ENCODE data around the gene CNMD. TPM values are rescaled to one million over a fixed set of nuclear protein-coding genes. Genes with fewer than 3 reads are reported as not detected.
"Not testable (repeated sequence)": the region's sequence is repeated elsewhere in the genome, so short reads cannot be mapped to it uniquely, and the experiment has no call there.

CNMD gene
- total RNA-seq, 1 donor from 2014 or later = not detected

- DNase-seq (ENCODE audit: low read depth) = peak; percentile 20
These were observed 5.3 kb upstream of the CNMD start for GRCh38 chr13:52744842-52745375.

DNA sequence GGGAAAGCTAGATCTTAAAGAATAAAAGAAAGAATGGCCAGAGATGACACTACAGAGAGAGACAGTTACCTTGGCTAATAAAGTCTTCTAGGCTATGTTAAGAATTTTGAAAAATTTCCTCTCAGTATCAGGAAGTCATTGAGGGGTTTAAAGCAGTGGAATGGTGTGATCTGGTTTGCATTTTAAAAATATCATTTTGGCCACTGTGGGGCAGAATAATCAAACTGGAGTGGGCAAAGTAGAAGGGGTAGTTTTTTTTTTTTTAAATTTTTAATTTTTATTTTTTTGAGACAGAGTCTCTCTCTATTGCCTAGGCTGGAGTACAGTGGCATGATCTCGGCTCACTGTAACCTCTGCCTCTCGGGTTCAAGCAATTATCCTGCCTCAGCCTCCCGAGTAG, 4.4 kb upstream of the CNMD start:
- DNase-seq (ENCODE audit: low read depth) = no peak

GRCh38 chr13:52743569-52743968, 3.9 kb upstream of the CNMD start:
- DNase-seq (ENCODE audit: low read depth) = no peak

DNA sequence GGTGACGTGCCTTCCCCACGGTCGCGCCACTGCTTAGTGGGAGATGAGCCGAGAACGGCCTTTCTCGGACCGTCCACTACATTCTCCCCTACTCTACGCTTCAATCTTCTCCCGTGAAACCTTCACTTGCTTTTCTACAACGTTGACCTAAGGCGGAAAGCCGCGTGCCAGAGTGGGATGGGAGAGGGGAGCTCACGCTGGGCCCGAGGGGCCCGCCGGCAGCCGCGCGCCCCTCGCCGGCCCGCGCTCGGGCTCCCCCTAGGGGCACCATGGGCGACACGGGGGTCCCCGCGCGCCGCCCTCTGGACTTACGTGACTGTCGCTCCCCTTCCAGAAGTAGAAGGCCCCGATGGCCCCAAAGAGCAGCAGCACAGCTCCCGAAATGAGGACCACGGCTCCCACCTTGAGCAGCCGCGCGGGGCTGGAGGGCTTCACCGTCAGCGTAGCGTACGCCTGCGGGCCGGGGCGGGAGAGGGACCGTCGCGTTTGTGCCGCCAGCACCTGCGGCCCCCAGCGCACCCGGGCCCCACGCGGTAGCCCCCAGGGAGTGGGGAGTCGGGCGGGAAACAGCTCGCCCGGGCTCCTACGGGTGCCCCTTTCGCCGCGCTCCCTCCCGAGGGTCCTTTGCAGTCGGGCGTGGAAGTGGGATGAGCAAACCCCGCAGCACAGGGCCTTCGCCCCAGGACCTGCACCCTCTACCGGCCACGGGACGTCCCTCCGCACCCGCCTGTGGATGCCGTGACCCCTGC, 727 bp downstream of the CNMD start:
- DNase-seq (ENCODE audit: low read depth) = peak; percentile 8

GRCh38 chr13:52737965-52738364, 1.7 kb downstream of the CNMD start:
- DNase-seq (ENCODE audit: low read depth) = no peak

GRCh38 chr13:52737451-52737850, 2.2 kb downstream of the CNMD start:
- no peak for DNase-seq (ENCODE audit: low read depth)

DNA sequence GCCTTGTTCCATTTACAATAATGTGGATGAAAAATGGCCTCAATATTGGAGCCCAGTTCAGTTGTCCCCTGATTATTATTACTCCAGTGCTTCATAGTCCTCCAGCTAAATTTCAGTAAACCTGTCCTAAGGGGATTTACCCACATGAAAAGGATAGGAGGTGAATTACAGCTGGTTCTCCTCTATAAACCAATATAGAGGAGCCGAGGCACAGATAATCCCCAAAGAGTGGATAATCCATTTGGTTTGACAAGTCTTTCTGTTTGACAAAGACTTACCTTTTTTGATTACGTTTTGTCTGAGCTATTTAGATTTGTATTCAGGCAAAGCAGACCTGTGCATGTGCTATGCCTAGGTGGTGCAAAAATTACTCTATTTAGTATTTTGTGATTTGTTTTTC, 2.7 kb downstream of the CNMD start:
- DNase-seq (ENCODE audit: low read depth) = no peak

- DNase-seq (ENCODE audit: low read depth) = no peak
These were observed 5.5 kb downstream of the CNMD start for GRCh38 chr13:52734075-52734623.

- DNase-seq (ENCODE audit: low read depth) = no peak
These were observed 13.4 kb downstream of the CNMD start for GRCh38 chr13:52726258-52726657.

DNA sequence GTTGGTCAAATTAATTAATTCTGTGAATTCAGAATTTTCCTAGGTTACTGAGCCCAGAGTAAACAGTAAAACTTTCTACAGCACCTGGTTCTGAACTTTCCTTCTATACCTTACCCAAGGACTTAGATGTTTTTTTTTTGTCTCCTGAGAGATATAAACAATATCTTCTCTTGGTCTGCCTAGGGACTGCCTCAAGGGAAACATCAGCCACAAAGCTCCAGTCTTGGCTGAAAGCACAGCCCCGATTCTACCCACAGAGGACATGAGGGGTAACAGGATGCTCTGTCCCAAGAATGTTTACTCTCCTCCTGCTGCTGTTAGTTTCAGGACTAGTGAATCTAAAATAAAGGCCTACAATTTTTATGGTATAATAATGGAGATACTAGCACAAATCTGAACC, 14.3 kb downstream of the CNMD start:
- DNase-seq (ENCODE audit: low read depth) = no peak

- DNase-seq (ENCODE audit: low read depth) = no peak
These were observed 16.4 kb downstream of the CNMD start for GRCh38 chr13:52723181-52723580.

GRCh38 chr13:52721356-52721755, 18.3 kb downstream of the CNMD start:
- not testable (repeated sequence) for DNase-seq (ENCODE audit: low read depth)

DNA sequence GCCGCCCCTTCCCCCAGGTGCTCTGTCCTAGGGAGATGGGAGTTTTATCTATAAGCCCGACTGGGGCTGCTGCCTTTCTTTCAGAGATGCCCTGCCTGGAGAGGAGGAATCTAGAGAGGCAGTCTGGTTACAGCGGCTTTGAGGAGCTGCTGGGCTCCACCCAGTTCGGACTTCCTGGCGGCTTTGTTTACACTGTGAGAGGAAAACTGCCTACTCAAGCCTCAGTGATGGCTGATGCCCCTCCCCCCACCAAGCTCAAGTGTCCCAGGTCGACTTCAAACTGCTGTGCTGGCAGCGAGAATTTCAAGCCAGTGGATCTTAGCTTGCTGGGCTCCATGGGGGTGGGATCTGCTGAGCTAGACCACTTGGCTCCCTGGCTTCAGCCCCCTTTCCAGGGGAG, 18.7 kb downstream of the CNMD start:
- not testable (repeated sequence) for DNase-seq (ENCODE audit: low read depth)

DNA sequence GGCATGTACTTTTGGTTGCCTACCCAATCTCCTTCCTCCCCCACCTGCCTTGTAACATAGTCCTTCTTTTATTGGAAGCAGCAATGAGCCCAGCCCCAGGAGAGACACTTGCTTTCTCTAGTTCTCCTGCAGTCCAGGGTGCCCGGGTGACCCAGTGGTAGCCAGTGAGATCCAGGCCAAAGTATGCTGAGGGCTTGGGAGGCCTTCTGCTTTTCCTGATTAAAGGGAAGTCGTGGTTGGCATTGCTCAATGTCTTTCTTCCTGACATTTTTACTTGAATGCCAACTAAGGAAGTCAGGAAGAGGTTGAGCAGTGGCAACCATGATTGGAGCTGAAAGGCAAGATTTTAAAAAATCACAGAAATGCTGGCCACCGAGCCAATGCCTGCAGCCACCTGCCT, 25.7 kb downstream of the CNMD start:
- DNase-seq (ENCODE audit: low read depth) = no peak

DNA sequence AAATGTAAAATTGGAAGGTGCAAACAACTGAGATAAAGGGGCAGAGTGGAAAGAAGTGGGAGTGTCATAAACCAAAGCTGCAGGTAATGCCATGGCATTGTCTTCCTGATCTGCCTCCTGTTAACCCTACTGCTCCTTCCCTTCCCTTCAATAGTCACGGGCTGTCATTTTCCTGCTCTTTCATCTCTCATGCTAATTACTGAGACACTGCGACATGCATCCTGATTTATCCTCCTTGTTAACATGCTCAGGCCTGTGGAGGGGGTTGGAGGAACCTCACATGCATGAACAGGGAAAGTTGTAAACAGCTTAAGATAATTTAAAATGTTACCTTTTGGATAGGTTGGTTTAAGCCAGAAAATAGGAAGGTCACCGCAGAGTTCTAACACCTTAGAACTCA, 27.2 kb downstream of the CNMD start:
- no peak for DNase-seq (ENCODE audit: low read depth)

GRCh38 chr13:52711286-52711685, 28.3 kb downstream of the CNMD start:
- DNase-seq (ENCODE audit: low read depth) = peak; percentile 24

- DNase-seq (ENCODE audit: low read depth) = not testable (repeated sequence)
These were observed 31.4 kb downstream of the CNMD start for GRCh38 chr13:52708266-52708665.

DNA sequence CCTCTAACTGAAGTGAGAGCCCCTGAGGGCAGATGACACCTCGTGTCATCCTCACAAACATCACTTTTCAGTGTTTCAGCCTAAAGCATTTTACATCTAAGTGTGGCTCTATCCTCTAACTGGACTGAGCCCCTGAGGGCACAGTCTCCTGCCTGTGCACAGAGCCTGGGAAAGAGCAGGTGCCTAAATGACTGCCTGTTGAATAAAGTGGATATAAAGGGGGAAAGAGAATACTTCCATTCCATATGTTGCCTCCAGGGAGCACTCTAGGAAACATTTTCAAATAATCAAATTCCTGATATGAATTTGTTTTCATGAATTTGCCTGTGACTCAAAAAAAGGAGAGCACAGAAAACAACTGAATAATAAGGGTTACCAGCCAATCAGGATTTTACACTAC, 32.2 kb downstream of the CNMD start:
- no peak for DNase-seq (ENCODE audit: low read depth)

GRCh38 chr13:52706081-52706480, 33.5 kb downstream of the CNMD start:
- DNase-seq (ENCODE audit: low read depth) = no peak

DNA sequence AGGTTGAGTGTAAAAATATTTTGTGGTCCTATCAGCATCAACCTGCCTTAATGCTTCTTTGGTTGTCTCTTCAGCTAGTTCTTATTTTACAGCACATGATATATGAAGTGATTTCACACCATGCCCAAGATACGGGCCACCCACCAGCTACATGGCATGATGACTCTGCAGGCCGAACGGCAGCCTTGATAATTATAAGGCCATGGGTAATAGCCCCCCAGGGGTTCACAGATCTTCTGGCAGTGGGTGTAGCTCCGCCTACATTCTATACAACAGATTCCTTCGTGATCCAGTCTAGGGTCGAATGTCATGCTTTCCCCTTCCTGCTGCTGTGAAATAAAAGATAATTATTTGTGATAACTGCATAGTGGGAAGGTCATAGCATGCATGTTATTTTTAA, 36.1 kb downstream of the CNMD start:
- DNase-seq (ENCODE audit: low read depth) = no peak

GRCh38 chr13:52701728-52702465, 37.7 kb downstream of the CNMD start:
- DNase-seq (ENCODE audit: low read depth) = no peak

DNA sequence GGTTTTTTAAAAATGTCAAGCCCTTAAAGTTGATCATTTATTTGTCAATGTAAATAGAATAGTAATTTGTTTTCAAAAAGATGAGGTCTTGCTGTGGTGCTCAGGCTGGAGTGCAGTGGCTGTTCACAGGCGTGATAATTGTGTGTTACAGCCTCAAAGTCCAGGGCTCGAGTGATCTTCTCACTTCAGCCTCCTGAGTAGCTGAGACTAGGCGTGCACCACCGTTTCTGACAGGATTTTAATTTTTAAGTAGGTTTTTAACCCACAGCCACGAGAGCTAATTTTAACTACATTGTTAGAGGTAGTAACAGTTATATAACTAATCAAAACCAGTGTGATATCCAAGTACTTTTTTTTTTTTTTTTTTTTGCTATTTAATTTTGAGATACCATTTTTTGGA, 43.1 kb downstream of the CNMD start:
- no peak for DNase-seq (ENCODE audit: low read depth)

All from myocyte (in vitro differentiated cells).